SU-DHL-6 (cell line): ENCODE results near the gene EPC1.

Experiments used
- CTCF ChIP-seq: fragments of 200-600 bp; sonication (generic); IDR thresholded peaks from one replicate; pipeline ENCODE4 v1.5.1; 2017; ENCODE audit warnings: antibody characterized with exemption, mild to moderate bottlenecking, low read length, moderate library complexity; ENCODE audit not compliant: insufficient read depth, poor library complexity, severe bottlenecking
- EZH2phosphoT487 ChIP-seq: fragments of 200-600 bp; sonication (generic), shearing (Covaris generic); conservative IDR thresholded peaks from 2 replicates; pipeline ENCODE4 v1.6.1; 2018; ENCODE audit warnings: mild to moderate bottlenecking, antibody characterized with exemption, low read length, moderate library complexity, mixed read lengths

GRCh38 chr10:32321016-32321631 lies 25.8 kb downstream of the EPC1 start:
- TF ChIP-seq CTCF (no peak), EZH2phosphoT487 (no peak)
